ENCODE measurements around the gene MIPOL1.
"Not testable (repeated sequence)": the region's sequence is repeated elsewhere in the genome, so short reads cannot be mapped to it uniquely, and the experiment has no call there.

DNA sequence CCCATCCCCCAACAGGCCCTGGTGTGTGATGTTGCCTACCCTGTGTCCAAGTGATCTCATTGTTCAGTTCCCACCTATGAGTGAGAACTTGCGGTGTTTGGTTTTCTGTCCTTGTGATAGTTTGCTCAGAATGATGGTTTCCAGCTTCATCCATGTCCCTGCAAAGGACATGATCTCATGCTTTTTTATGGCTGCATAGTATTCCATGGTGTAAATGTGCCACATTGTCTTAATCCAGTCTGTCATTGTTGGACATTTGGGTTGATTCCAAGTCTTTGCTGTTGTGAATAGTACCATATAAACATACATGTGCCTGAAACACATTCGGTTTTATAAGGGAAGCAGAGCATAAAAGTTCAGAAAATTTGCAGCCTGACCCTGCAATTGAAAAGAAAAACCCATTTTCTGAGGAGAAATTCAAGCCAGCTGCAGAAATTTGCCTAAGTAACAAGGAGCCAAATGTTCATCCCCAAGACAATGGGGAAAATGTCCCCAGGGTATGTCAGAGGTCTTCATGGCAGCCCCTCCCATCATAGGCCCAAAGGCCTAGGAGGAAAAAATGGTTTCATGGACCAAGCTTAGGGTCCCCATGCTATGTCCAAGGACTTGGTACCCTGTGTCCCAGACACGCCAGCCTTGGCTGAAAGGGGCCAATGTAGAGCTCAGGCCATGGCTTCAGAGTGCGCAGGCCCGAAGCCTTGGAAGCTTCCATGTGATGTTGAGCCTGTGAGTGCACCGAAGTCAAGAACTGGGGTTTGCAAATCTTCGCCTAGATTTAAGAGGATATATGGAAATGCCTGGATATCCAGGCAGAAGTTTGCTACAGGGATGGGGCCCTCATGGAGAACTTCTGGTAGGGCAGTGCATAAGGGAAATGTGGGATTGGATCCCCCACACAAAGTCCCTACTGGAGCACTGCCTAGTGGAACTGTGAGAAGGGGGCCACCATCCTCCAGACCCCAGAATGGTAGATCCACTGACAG lies 8.2 kb downstream of the MIPOL1 start:
- TF ChIP-seq, protein P1, sequence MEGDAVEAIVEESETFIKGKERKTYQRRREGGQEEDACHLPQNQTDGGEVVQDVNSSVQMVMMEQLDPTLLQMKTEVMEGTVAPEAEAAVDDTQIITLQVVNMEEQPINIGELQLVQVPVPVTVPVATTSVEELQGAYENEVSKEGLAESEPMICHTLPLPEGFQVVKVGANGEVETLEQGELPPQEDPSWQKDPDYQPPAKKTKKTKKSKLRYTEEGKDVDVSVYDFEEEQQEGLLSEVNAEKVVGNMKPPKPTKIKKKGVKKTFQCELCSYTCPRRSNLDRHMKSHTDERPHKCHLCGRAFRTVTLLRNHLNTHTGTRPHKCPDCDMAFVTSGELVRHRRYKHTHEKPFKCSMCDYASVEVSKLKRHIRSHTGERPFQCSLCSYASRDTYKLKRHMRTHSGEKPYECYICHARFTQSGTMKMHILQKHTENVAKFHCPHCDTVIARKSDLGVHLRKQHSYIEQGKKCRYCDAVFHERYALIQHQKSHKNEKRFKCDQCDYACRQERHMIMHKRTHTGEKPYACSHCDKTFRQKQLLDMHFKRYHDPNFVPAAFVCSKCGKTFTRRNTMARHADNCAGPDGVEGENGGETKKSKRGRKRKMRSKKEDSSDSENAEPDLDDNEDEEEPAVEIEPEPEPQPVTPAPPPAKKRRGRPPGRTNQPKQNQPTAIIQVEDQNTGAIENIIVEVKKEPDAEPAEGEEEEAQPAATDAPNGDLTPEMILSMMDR (IDR thresholded peaks at IDR 0.05): not testable (repeated sequence)
- not testable (repeated sequence) for TF ChIP-seq POLR2A (IDR thresholded peaks at IDR 0.05)

Measured in ovary (tissue), 3 donors.